Thoracic aorta (tissue), 2 donors: ENCODE results near the gene OGDH. TPM values are rescaled to one million over a fixed set of nuclear protein-coding genes. Genes with fewer than 3 reads are reported as not detected.

Experiments
- ATAC-seq: fragments of 150-250 bp; one replicate; pipeline ENCODE4 v1.8.0; 2017; ENCODE audit warnings: low read depth; ENCODE audit not compliant: insufficient number of reproducible peaks, low FRiP score
- DNase-seq: peaks from one replicate; pipeline ENCODE4 v3.0.0-alpha.2; 2020; ENCODE audit warnings: low spot score
- H3K27ac ChIP-seq, 2 donors: fragments of 200-600 bp; sonication (generic); 1 replicate in 1 of 2; 2 replicates in 1 of 2; pipeline ENCODE4 v1.5.1; 2016; ENCODE audit warnings: mild to moderate bottlenecking in 2 of 2, moderate library complexity in 2 of 2
- H3K27me3 ChIP-seq: fragments of 200-600 bp; sonication (generic); replicated peaks from 2 replicates; pipeline ENCODE4 v1.6.0; 2016; ENCODE audit warnings: mild to moderate bottlenecking; ENCODE audit not compliant: insufficient read depth
- H3K36me3 ChIP-seq: fragments of 200-600 bp; sonication (generic); one replicate; pipeline ENCODE4 v1.5.1; 2016
- H3K4me1 ChIP-seq, 2 donors: fragments of 200-600 bp; sonication (generic); 1 replicate in 1 of 2; 2 replicates in 1 of 2; pipeline versions ENCODE4 v1.5.1 to v1.6.0; 2016; ENCODE audit warnings: low read depth in 2 of 2, mild to moderate bottlenecking in 1 of 2; ENCODE audit not compliant: control insufficient read depth in 1 of 2
- H3K4me3 ChIP-seq: fragments of 200-600 bp; sonication (generic); 2 replicates; pipeline ENCODE4 v1.5.1; 2016; ENCODE audit warnings: mild to moderate bottlenecking
- H3K9me3 ChIP-seq: fragments of 200-600 bp; sonication (generic); 2 replicates; pipeline ENCODE4 v1.5.1; 2016
- CTCF ChIP-seq: fragments of 200-600 bp; sonication (generic); IDR thresholded peaks from one replicate; pipeline ENCODE4 v1.5.1; 2019; ENCODE audit warnings: antibody characterized with exemption
- total RNA-seq, 2 donors: library from RNA; depleted of rRNA; stranded (reverse); fragments of >200 nt; gene quantifications; one replicate each; pipeline versions ENCODE4 v1.1.0 to v1.2.3, GENCODE V29; 2016

Gene OGDH
- total RNA-seq, 2 donors from 2014 or later = 80.8 to 99.2 TPM

- H3K36me3 ChIP-seq = peaks cover 5% of the 10 kb centered on the region
- no peak for TF ChIP-seq CTCF
- DNase-seq (no peak), ATAC-seq (peak; percentile 50)
- H3K4me1 ChIP-seq = peaks cover 40 to 57% of the 10 kb centered on the region in 2 donors
- H3K27ac ChIP-seq = peak overlapping the region; percentile 82 to 84
- H3K4me3 ChIP-seq = no peak overlapping the region
- no peaks in the 10 kb centered on the region for H3K9me3 ChIP-seq
- no peaks in the 10 kb centered on the region for H3K27me3 ChIP-seq
These were observed 27.1 kb downstream of the OGDH start for GRCh38 chr7:44633254-44634186.

GRCh38 chr7:44634187-44634838 lies 27.9 kb downstream of the OGDH start:
- Histone ChIP-seq H3K4me1 (peaks cover 48 to 65% of the 10 kb centered on the region in 2 donors), H3K36me3 (no peaks in the 10 kb centered on the region), H3K4me3 (no peak overlapping the region), H3K27me3 (no peaks in the 10 kb centered on the region), H3K9me3 (no peaks in the 10 kb centered on the region), H3K27ac (peak overlapping the region; percentile 82 to 84)
- no peak for TF ChIP-seq CTCF
- ATAC-seq = no peak
- DNase-seq = no peak

- ATAC-seq (no peak), DNase-seq (no peak)
- TF ChIP-seq CTCF = no peak
- Histone ChIP-seq H3K27ac (peak overlapping the region; percentile 82 to 84), H3K36me3 (no peaks in the 10 kb centered on the region), H3K9me3 (no peaks in the 10 kb centered on the region), H3K27me3 (no peaks in the 10 kb centered on the region), H3K4me3 (no peak overlapping the region), H3K4me1 (peaks cover 55 to 72% of the 10 kb centered on the region in 2 donors)
These were observed 28.6 kb downstream of the OGDH start for GRCh38 chr7:44634839-44635591.

- Histone ChIP-seq H3K27me3 (no peaks in the 10 kb centered on the region), H3K27ac (peak overlapping the region; percentile 11 to 32), H3K4me3 (no peak overlapping the region), H3K4me1 (peaks cover 57 to 72% of the 10 kb centered on the region in 2 donors), H3K36me3 (no peaks in the 10 kb centered on the region), H3K9me3 (no peaks in the 10 kb centered on the region)
- DNase-seq (no peak), ATAC-seq (no peak)
- no peak for TF ChIP-seq CTCF
These were observed 29.7 kb downstream of the OGDH start for GRCh38 chr7:44636041-44636584.
